Spleen (tissue), 11 donors: ENCODE data around the gene RYK. TPM values are rescaled to one million over a fixed set of nuclear protein-coding genes. Genes with fewer than 3 reads are reported as not detected.

Experiments used
- DNase-seq: peaks from one replicate; pipeline ENCODE4 v3.0.0-alpha.2; 2020
- H3K27ac ChIP-seq, 8 donors: fragments of 200-600 bp; sonication (generic) in 7 of 8; 1 replicate in 4 of 8; 2 replicates in 4 of 8; pipeline versions ENCODE4 v1.5.0 to v1.8.0; 2016 to 2021; ENCODE audit warnings: inconsistent platforms in 4 of 8, mild to moderate bottlenecking in 4 of 8, moderate library complexity in 1 of 8
- H3K27me3 ChIP-seq, 7 donors: fragments of 200-600 bp; sonication (generic) in 6 of 7; replicated peaks in 1 of 7; 1 replicate in 4 of 7; 2 replicates in 3 of 7; pipeline versions ENCODE4 v1.5.0 to v1.8.0; 2016 to 2021; ENCODE audit warnings: inconsistent platforms in 3 of 7, mild to moderate bottlenecking in 1 of 7
- H3K36me3 ChIP-seq, 6 donors: fragments of 200-600 bp; sonication (generic) in 5 of 6; 1 replicate in 4 of 6; 2 replicates in 2 of 6; pipeline versions ENCODE4 v1.5.0 to v1.8.0; 2016 to 2021; ENCODE audit warnings: inconsistent platforms in 2 of 6
- H3K4me1 ChIP-seq, 6 donors: fragments of 200-600 bp; sonication (generic) in 5 of 6; 1 replicate in 3 of 6; 2 replicates in 3 of 6; pipeline versions ENCODE4 v1.5.0 to v1.8.0; 2016 to 2021; ENCODE audit warnings: inconsistent platforms in 3 of 6
- H3K4me3 ChIP-seq, 8 donors: fragments of 200-600 bp; sonication (generic) in 7 of 8; 1 replicate in 4 of 8; 2 replicates in 4 of 8; pipeline versions ENCODE4 v1.5.0 to v1.8.0; 2016 to 2021; ENCODE audit warnings: inconsistent platforms in 4 of 8, mild to moderate bottlenecking in 4 of 8, moderate library complexity in 2 of 8
- H3K9me3 ChIP-seq, 8 donors: fragments of 200-600 bp; sonication (generic) in 7 of 8; 1 replicate in 4 of 8; 2 replicates in 4 of 8; pipeline versions ENCODE4 v1.5.0 to v1.8.0; 2016 to 2021; ENCODE audit warnings: inconsistent platforms in 4 of 8
- POLR2A ChIP-seq, 3 donors: fragments of 450-650 bp; IDR thresholded peaks; one replicate each; pipeline ENCODE4 v1.5.1; 2017; ENCODE audit warnings: antibody characterized with exemption in 3 of 3, mild to moderate bottlenecking in 1 of 3
- POLR2AphosphoS5 ChIP-seq, 3 donors: sonication (generic); formaldehyde crosslinking; IDR thresholded peaks; one replicate each; pipeline ENCODE4 v1.5.1; 2017; ENCODE audit warnings: antibody characterized with exemption in 3 of 3
- WGBS, 5 donors: extraction: QIAGEN DNeasy Blood & Tissue Kit in 3 of 5; methylation state at CpG; one replicate each; pipeline versions ENCODE4 v1.1.5 to v1.1.7; 2013 to 2018; 5-methylcytosine and 5-hydroxymethylcytosine counted together
- intact Hi-C: fragments of 100-400 bp; cut with DNase I; formaldehyde crosslinking; loops from one replicate; pipeline ENCODE4 v1.15.0; 2023; ENCODE audit warnings: low total_unique reads
- polyA plus RNA-seq, 3 donors: library from polyadenylated mRNA; stranded (reverse); fragments of 200-250 nt; gene quantifications; one replicate each; pipeline ENCODE4 v1.2.1, GENCODE V29; 2013
- total RNA-seq, 7 donors: library from RNA; depleted of rRNA in 3 of 7; stranded (reverse); fragments of >200 nt in 3 of 7; fragmentation: NEBNext Ultra II Directional in 4 of 7; extraction: Animal tissue kit (Norgen Biotek cat#: 25700) in 4 of 7; gene quantifications; one replicate each; pipeline versions ENCODE4 v1.1.0 to v1.2.1, GENCODE V29; 2016 to 2021
- TF ChIP-seq, protein P1 (sequence below), 11 experiments: fragments of 200-600 bp in 7 of 11; fragments of 450-650 bp in 4 of 11; sonication (generic) in 4 of 11; IDR thresholded peaks in 8 of 11; conservative IDR thresholded peaks in 3 of 11; 1 replicate in 7 of 11; 2 replicates in 4 of 11; pipeline versions ENCODE4 v1.4.0 to v1.8.0; 2016 to 2021; ENCODE audit warnings: antibody characterized with exemption in 11 of 11, inconsistent platforms in 4 of 11, mild to moderate bottlenecking in 1 of 11
- donor health status: healthy with polysubstance abuse.
- donor health status: DM: no; HTN: no; CAD: no; lungs with moderate emphysema.
- donor health status: DM: no; HTN: no; CAD: no.
- donor health status: Bipolar disorder and iron deficiency.
- donor health status: healthy.
- donor health status: DM: no; HTN: no; CAD: no.
- donor health status: DM: yes; HTN: yes; CAD: no.

RYK gene
- total and polyA plus RNA-seq, 10 donors = 18.9 to 108 (median 50.9) TPM

DNA sequence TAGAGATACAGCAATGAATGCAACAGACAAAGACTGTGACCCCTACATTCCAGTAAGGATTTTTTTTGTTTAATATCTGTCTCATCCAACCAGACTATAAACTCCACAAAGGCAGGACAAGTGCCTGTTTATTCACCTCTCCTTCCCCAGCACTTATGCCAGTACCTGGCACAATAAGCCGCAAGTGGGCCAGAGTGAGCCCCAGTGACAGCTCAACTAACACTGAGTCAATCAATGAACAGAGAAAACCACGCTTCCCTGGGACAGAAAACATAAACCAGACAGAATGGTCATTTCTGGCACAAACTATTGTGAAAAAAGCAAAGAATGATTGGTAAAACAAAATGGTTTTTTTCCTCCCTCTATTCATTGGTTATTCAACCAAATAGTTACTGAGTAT lies 52.2 kb downstream of the RYK start:
- H3K27me3 ChIP-seq = no peaks in the 10 kb centered on the region

GRCh38 chr3:134197681-134198261 lies 52.9 kb downstream of the RYK start:
- 11 to 34% (median 18%) methylated on average over 2 of the region's 2 CpGs for WGBS, 5 donors
- TF ChIP-seq POLR2A (IDR thresholded peaks at IDR 0.05) = no peak
- TF ChIP-seq, protein P1, sequence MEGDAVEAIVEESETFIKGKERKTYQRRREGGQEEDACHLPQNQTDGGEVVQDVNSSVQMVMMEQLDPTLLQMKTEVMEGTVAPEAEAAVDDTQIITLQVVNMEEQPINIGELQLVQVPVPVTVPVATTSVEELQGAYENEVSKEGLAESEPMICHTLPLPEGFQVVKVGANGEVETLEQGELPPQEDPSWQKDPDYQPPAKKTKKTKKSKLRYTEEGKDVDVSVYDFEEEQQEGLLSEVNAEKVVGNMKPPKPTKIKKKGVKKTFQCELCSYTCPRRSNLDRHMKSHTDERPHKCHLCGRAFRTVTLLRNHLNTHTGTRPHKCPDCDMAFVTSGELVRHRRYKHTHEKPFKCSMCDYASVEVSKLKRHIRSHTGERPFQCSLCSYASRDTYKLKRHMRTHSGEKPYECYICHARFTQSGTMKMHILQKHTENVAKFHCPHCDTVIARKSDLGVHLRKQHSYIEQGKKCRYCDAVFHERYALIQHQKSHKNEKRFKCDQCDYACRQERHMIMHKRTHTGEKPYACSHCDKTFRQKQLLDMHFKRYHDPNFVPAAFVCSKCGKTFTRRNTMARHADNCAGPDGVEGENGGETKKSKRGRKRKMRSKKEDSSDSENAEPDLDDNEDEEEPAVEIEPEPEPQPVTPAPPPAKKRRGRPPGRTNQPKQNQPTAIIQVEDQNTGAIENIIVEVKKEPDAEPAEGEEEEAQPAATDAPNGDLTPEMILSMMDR (IDR thresholded peaks at IDR 0.05 in 8 of 11, conservative IDR thresholded peaks at IDR 0.05 in 3 of 11) = peak; percentile 11 to 75 (median 59)

More for the DNA sequence above, 52.2 kb downstream of the RYK start:
- TF ChIP-seq POLR2AphosphoS5 (IDR thresholded peaks at IDR 0.05) (no peak), POLR2A (IDR thresholded peaks at IDR 0.05) (no peak)
- TF ChIP-seq, protein P1 (IDR thresholded peaks at IDR 0.05 in 8 of 11, conservative IDR thresholded peaks at IDR 0.05 in 3 of 11) = no peak
- H3K9me3 ChIP-seq = peaks cover 0 to 3% (median 0%) of the 10 kb centered on the region in 8 donors
- DNase-seq = no peak
- H3K4me3 ChIP-seq = no peak overlapping the region
- no peaks in the 10 kb centered on the region for H3K4me1 ChIP-seq
- peaks cover 2 to 86% (median 38%) of the 10 kb centered on the region in 6 donors for H3K36me3 ChIP-seq
- 93 to 100% (median 95%) methylated on average over 2 of the region's 2 CpGs for WGBS, 5 donors
- H3K27ac ChIP-seq = no peak overlapping the region
- intact Hi-C loops = loop anchor here (5.0 kb wide), 1 partner anchor 274 kb away; no protein-coding TSS in a partner anchor

DNA sequence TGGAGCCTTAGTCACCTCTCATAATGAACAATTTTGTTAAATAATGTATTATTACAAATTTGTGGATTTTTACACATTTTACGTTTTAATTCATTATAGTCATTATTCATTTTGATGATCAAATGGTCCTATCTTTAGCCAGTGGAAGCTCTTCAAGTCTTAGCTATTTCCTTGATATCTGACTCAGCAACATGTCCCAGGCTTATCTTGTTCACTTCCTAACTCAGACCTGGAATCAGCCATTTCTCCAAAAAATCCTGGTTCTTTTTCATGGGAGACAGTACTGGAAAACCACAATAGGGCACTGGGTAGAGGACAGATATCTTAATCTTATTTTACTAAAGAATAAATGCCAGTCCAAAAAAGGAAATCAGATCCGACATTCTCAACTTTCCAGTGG lies 56.4 kb downstream of the RYK start:
- H3K27ac ChIP-seq = no peak overlapping the region

More at GRCh38 chr3:134197681-134198261, 52.9 kb downstream of the RYK start:
- Histone ChIP-seq H3K4me3 (no peak overlapping the region), H3K4me1 (no peaks in the 10 kb centered on the region), H3K36me3 (peaks cover 2 to 86% (median 39%) of the 10 kb centered on the region in 6 donors), H3K9me3 (peaks cover 0 to 3% (median 0%) of the 10 kb centered on the region in 8 donors), H3K27ac (no peak overlapping the region), H3K27me3 (no peaks in the 10 kb centered on the region)
- DNase-seq = no peak
- intact Hi-C loops = loop anchor here (5.0 kb wide), 1 partner anchor 275 kb away; no protein-coding TSS in a partner anchor

GRCh38 chr3:134190250-134190649 lies 60.4 kb downstream of the RYK start:
- no peak overlapping the region for H3K4me3 ChIP-seq
- TF ChIP-seq, protein P1 (IDR thresholded peaks at IDR 0.05 in 8 of 11, conservative IDR thresholded peaks at IDR 0.05 in 3 of 11) = no peak
- TF ChIP-seq POLR2A (IDR thresholded peaks at IDR 0.05) = no peak
- no peak for TF ChIP-seq POLR2AphosphoS5 (IDR thresholded peaks at IDR 0.05)
- DNase-seq = no peak
- H3K27ac ChIP-seq = no peak overlapping the region
- intact Hi-C loops = no loop called here
- no peaks in the 10 kb centered on the region for H3K9me3 ChIP-seq
- H3K27me3 ChIP-seq = no peaks in the 10 kb centered on the region
- H3K4me1 ChIP-seq = peaks cover 0 to 6% (median 0%) of the 10 kb centered on the region in 6 donors
- H3K36me3 ChIP-seq = peaks cover 0 to 93% (median 18%) of the 10 kb centered on the region in 6 donors
- WGBS, 5 donors = 94 to 99% (median 96%) methylated on average over 3 of the region's 3 CpGs

More for the DNA sequence above, 56.4 kb downstream of the RYK start:
- H3K27me3 ChIP-seq = no peaks in the 10 kb centered on the region
- H3K9me3 ChIP-seq = no peaks in the 10 kb centered on the region
- H3K4me1 ChIP-seq = no peaks in the 10 kb centered on the region
- peaks cover 0 to 78% (median 16%) of the 10 kb centered on the region in 6 donors for H3K36me3 ChIP-seq
- no peak for DNase-seq
- TF ChIP-seq, protein P1 (IDR thresholded peaks at IDR 0.05 in 8 of 11, conservative IDR thresholded peaks at IDR 0.05 in 3 of 11) = no peak
- TF ChIP-seq POLR2A (IDR thresholded peaks at IDR 0.05) (no peak), POLR2AphosphoS5 (IDR thresholded peaks at IDR 0.05) (no peak)
- no peak overlapping the region for H3K4me3 ChIP-seq
- intact Hi-C loops = no loop called here
- WGBS, 5 donors = 70 to 84% (median 79%) methylated on average over 2 of the region's 2 CpGs
